ENCODE data around the gene ITPRIP. TPM values are rescaled to one million over a fixed set of nuclear protein-coding genes. Genes with fewer than 3 reads are reported as not detected.

Gene ITPRIP
- total RNA-seq, 4 donors from 2014 or later, result 1.8 to 25.1 (median 6.6) TPM

GRCh38 chr10:104318326-104318725, 19.9 kb downstream of the ITPRIP start:
- intact Hi-C loops (cut with DNase I; ENCODE audit: low total_unique reads), result no loop called here
- 86 to 91% methylated on average over 1 to 5 of the region's 5 CpGs for WGBS, 2 donors (ENCODE audit: low coverage in 1 of 2)
- in situ Hi-C loops (cut with MboI; ENCODE audit: low pct_ligation_motif_present in 1 of 4, low pct_unique_long_range_greater_than_20kb in 1 of 4, low sequenced_read_pairs in 3 of 4), result no loop called here

DNA sequence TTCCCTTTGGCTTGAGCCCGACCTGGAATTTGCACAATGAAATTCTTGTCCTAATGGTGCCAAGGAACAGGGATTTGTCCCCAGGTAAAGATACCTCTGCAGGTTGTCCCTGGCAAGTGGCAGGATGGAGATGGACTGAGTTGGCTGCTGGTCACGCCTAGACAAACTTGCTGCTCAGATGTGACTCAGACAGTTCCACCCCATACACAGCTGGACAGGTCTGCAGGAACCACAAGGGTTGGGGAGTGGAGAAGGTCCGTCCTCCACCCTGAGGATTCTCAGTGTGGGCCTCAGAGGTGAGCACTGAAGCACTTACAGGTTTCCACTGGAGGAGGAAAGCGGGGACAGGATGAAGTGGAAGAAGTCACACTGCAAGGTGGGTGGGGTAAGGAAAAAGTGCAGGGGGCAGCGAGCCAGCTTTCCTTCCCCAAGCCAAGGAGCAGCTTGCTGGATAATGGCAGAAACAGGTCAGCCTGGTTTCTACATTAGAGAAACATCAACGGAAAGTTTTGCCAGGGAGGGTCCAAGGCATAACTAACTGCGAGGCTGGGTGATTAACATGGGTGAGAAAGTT, 20.5 kb downstream of the ITPRIP start:
- Histone ChIP-seq H3K36me3 (peaks cover 0 to 25% (median 9%) of the 10 kb centered on the region in 4 donors), H3K27me3 (no peaks in the 10 kb centered on the region), H3K9me3 (no peaks in the 10 kb centered on the region), H3K4me1 (peaks cover 13 to 47% (median 35%) of the 10 kb centered on the region in 4 donors), H3K27ac (peak overlapping the region; percentile 3 to 46 (median 26)), H3K4me3 (no peak overlapping the region)
- in situ Hi-C loops (cut with MboI; ENCODE audit: low pct_ligation_motif_present in 1 of 4, low pct_unique_long_range_greater_than_20kb in 1 of 4, low sequenced_read_pairs in 3 of 4) (no loop called here), intact Hi-C loops (cut with DNase I; ENCODE audit: low total_unique reads) (no loop called here)
- DNase-seq, result no peak
- WGBS, 2 donors (ENCODE audit: low coverage in 1 of 2), result 82 to 92% methylated on average over 2 to 7 of the region's 7 CpGs
- TF ChIP-seq POLR2A (IDR thresholded peaks at IDR 0.05), result no peak
- TF ChIP-seq POLR2AphosphoS5 (IDR thresholded peaks at IDR 0.05), result no peak
- TF ChIP-seq, protein P1, sequence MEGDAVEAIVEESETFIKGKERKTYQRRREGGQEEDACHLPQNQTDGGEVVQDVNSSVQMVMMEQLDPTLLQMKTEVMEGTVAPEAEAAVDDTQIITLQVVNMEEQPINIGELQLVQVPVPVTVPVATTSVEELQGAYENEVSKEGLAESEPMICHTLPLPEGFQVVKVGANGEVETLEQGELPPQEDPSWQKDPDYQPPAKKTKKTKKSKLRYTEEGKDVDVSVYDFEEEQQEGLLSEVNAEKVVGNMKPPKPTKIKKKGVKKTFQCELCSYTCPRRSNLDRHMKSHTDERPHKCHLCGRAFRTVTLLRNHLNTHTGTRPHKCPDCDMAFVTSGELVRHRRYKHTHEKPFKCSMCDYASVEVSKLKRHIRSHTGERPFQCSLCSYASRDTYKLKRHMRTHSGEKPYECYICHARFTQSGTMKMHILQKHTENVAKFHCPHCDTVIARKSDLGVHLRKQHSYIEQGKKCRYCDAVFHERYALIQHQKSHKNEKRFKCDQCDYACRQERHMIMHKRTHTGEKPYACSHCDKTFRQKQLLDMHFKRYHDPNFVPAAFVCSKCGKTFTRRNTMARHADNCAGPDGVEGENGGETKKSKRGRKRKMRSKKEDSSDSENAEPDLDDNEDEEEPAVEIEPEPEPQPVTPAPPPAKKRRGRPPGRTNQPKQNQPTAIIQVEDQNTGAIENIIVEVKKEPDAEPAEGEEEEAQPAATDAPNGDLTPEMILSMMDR (IDR thresholded peaks at IDR 0.05), result no peak
- no peak for TF ChIP-seq EP300 (IDR thresholded peaks at IDR 0.05; ENCODE audit: low read depth)

More at GRCh38 chr10:104318326-104318725, 19.9 kb downstream of the ITPRIP start:
- Histone ChIP-seq H3K9me3 (no peaks in the 10 kb centered on the region), H3K36me3 (peaks cover 0 to 20% (median 7%) of the 10 kb centered on the region in 4 donors), H3K4me3 (no peak overlapping the region), H3K4me1 (peaks cover 17 to 52% (median 35%) of the 10 kb centered on the region in 4 donors), H3K27ac (peak overlapping the region in 1 of 4 donors; percentile 46), H3K27me3 (no peaks in the 10 kb centered on the region)
- no peak for DNase-seq
- TF ChIP-seq POLR2AphosphoS5 (IDR thresholded peaks at IDR 0.05) (no peak), EP300 (IDR thresholded peaks at IDR 0.05; ENCODE audit: low read depth) (no peak), POLR2A (IDR thresholded peaks at IDR 0.05) (no peak)
- TF ChIP-seq, protein P1 (IDR thresholded peaks at IDR 0.05), result no peak

GRCh38 chr10:104317269-104317710, 21.0 kb downstream of the ITPRIP start:
- in situ Hi-C loops (cut with MboI; ENCODE audit: low pct_ligation_motif_present in 1 of 4, low pct_unique_long_range_greater_than_20kb in 1 of 4, low sequenced_read_pairs in 3 of 4), result no loop called here
- WGBS, 2 donors (ENCODE audit: low coverage in 1 of 2), result 45 to 70% methylated on average over 4 to 6 of the region's 6 CpGs
- Histone ChIP-seq H3K36me3 (peaks cover 0 to 28% (median 9%) of the 10 kb centered on the region in 4 donors), H3K4me1 (peaks cover 13 to 42% (median 31%) of the 10 kb centered on the region in 4 donors), H3K9me3 (no peaks in the 10 kb centered on the region), H3K27ac (peak overlapping the region; percentile 3 to 46 (median 26)), H3K27me3 (no peaks in the 10 kb centered on the region), H3K4me3 (no peak overlapping the region)
- TF ChIP-seq, protein P1 (IDR thresholded peaks at IDR 0.05), result no peak
- peak in 2 of 3 donors; percentile 51 to 61 for TF ChIP-seq POLR2AphosphoS5 (IDR thresholded peaks at IDR 0.05)
- no peak for TF ChIP-seq EP300 (IDR thresholded peaks at IDR 0.05; ENCODE audit: low read depth)
- no peak for TF ChIP-seq POLR2A (IDR thresholded peaks at IDR 0.05)
- intact Hi-C loops (cut with DNase I; ENCODE audit: low total_unique reads), result no loop called here
- DNase-seq, result no peak

DNA sequence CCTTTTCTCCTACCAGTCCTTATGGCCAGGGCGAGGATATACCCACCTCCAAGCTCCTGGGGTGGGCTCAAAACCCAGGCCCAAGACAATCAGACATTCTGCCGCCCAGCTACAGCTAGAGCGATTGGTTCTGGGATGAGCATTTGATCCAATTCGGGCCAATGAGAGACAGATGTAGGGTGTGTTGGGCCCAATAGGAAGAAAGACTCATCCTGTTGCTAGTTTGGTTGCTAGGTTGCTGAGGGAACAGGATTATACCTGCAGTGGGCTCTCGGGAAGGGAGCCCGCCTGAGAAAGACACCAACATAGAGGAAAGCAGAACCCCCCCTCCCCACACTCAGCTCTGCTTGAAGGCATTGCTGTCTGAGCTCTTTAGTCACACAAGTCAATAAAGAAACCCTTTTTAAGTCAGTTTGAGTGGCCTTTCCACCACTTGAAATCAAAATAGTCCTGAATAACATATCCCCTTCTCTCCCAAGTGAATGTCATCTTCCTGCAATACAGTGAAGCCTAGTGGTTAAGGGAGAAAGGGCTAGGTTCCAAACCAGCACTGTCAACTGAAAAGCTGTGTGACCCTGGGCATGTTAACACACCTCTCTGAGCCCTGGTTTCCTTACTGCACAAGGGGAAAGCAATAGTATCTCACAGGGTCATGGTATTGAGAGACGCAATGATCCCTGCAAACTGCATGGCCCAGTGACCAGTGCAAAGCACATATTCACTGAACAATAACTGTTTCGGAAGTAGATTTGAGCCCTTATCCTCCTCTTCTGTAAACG, 21.8 kb downstream of the ITPRIP start:
- H3K4me3 ChIP-seq, result no peak overlapping the region
- no peak for DNase-seq
- peaks cover 0 to 28% (median 9%) of the 10 kb centered on the region in 4 donors for H3K36me3 ChIP-seq
- H3K27me3 ChIP-seq, result no peaks in the 10 kb centered on the region
- TF ChIP-seq EP300 (IDR thresholded peaks at IDR 0.05; ENCODE audit: low read depth), result no peak
- TF ChIP-seq POLR2AphosphoS5 (IDR thresholded peaks at IDR 0.05), result no peak
- TF ChIP-seq POLR2A (IDR thresholded peaks at IDR 0.05), result no peak
- TF ChIP-seq, protein P1 (IDR thresholded peaks at IDR 0.05), result no peak
- WGBS, 2 donors (ENCODE audit: low coverage in 1 of 2), result 20 to 89% methylated on average over 1 to 9 of the region's 9 CpGs
- peak overlapping the region in 2 of 4 donors; percentile 1 to 28 for H3K27ac ChIP-seq
- no peaks in the 10 kb centered on the region for H3K9me3 ChIP-seq
- peaks cover 13 to 34% (median 24%) of the 10 kb centered on the region in 4 donors for H3K4me1 ChIP-seq
- intact Hi-C loops (cut with DNase I; ENCODE audit: low total_unique reads), result no loop called here
- in situ Hi-C loops (cut with MboI; ENCODE audit: low pct_ligation_motif_present in 1 of 4, low pct_unique_long_range_greater_than_20kb in 1 of 4, low sequenced_read_pairs in 3 of 4), result no loop called here
